T-helper 2 cell treated with Interferon-gamma antibody and Interleukin-4, amounts not matched to agents 5 μg/mL and 100 μg/mL, for 36 hours (primary cell): ENCODE results near the gene RIPOR1.
"Not testable (repeated sequence)": the region's sequence is repeated elsewhere in the genome, so short reads cannot be mapped to it uniquely, and the experiment has no call there.

Experiments used
- DNase-seq: peaks from one replicate; pipeline ENCODE4 v3.0.0; 2021; ENCODE audit warnings: low spot score
- H3K27ac Mint-ChIP-seq: one replicate; pipeline ENCODE4 v1.8.0; 2021; ENCODE audit warnings: mild to moderate bottlenecking, mixed read lengths
- H3K27me3 Mint-ChIP-seq: one replicate; pipeline ENCODE4 v1.8.0; 2021; ENCODE audit warnings: low read depth, mixed read lengths
- H3K36me3 Mint-ChIP-seq: one replicate; pipeline ENCODE4 v1.8.0; 2021; ENCODE audit warnings: low read depth, mixed read lengths
- H3K4me1 Mint-ChIP-seq: one replicate; pipeline ENCODE4 v1.8.0; 2021; ENCODE audit warnings: low read depth, mixed read lengths
- H3K4me3 Mint-ChIP-seq: one replicate; pipeline ENCODE4 v1.8.0; 2022; ENCODE audit warnings: mild to moderate bottlenecking, moderate library complexity, mixed read lengths
- H3K9me3 Mint-ChIP-seq: one replicate; pipeline ENCODE4 v1.8.0; 2021; ENCODE audit warnings: mixed read lengths

RIPOR1 gene

DNA sequence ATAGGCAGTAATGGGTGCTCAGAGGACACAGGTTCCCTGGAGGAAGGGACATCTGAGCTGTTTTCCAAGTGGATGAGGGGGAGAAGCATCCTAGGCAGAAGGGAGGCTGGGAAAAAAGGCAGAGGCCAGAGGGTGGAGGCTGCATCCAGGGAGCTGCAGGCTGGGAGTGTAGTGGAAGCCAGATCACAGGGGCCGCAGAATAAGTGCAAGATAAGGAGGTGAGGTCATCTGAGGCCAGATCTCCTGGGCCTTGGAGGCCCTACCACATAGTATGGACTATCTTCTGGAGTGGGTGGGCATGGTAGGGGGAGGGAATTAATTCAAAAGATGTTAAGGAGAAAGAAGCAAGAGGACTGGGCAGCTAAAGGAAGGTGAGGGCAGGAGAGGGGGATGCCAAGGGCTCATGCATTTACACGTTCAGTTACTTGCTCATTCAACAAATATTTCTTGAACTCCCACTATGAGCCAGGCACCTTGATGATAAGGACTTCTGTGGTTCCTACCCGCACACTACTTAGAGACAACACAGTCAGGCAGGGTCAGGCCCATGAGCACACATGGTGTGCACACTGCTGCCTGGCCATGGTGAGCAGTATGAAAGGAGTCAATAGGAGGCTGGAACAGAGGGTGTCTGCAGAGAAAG is 2.4 kb upstream of the RIPOR1 start:
- peaks cover 30% of the 10 kb centered on the region for H3K27me3 Mint-ChIP-seq
- no peak for DNase-seq
- H3K36me3 Mint-ChIP-seq, result no peaks in the 10 kb centered on the region
- H3K27ac Mint-ChIP-seq, result no peak overlapping the region
- H3K9me3 Mint-ChIP-seq, result no peaks in the 10 kb centered on the region
- no peak overlapping the region for H3K4me3 Mint-ChIP-seq
- H3K4me1 Mint-ChIP-seq, result peaks cover 18% of the 10 kb centered on the region

- peak overlapping the region; percentile 81 for H3K4me3 Mint-ChIP-seq
- no peak overlapping the region for H3K27ac Mint-ChIP-seq
- H3K9me3 Mint-ChIP-seq, result no peaks in the 10 kb centered on the region
- peak; percentile 22 for DNase-seq
- no peaks in the 10 kb centered on the region for H3K36me3 Mint-ChIP-seq
- H3K27me3 Mint-ChIP-seq, result peaks cover 45% of the 10 kb centered on the region
- H3K4me1 Mint-ChIP-seq, result peaks cover 17% of the 10 kb centered on the region
These were observed 397 bp downstream of the RIPOR1 start for GRCh38 chr16:67528870-67529581.

- Mint-ChIP-seq H3K4me1 (peaks cover 19% of the 10 kb centered on the region), H3K27ac (no peak overlapping the region), H3K27me3 (peaks cover 45% of the 10 kb centered on the region), H3K9me3 (no peaks in the 10 kb centered on the region), H3K4me3 (peak overlapping the region; percentile 81), H3K36me3 (no peaks in the 10 kb centered on the region)
- no peak for DNase-seq
These were observed 968 bp downstream of the RIPOR1 start for GRCh38 chr16:67529582-67530012.

- Mint-ChIP-seq H3K4me3 (peak overlapping the region; percentile 81), H3K27ac (no peak overlapping the region), H3K4me1 (peaks cover 19% of the 10 kb centered on the region), H3K36me3 (no peaks in the 10 kb centered on the region), H3K9me3 (no peaks in the 10 kb centered on the region), H3K27me3 (peaks cover 48% of the 10 kb centered on the region)
- no peak for DNase-seq
These were observed 1.6 kb downstream of the RIPOR1 start for GRCh38 chr16:67530013-67530939.

DNA sequence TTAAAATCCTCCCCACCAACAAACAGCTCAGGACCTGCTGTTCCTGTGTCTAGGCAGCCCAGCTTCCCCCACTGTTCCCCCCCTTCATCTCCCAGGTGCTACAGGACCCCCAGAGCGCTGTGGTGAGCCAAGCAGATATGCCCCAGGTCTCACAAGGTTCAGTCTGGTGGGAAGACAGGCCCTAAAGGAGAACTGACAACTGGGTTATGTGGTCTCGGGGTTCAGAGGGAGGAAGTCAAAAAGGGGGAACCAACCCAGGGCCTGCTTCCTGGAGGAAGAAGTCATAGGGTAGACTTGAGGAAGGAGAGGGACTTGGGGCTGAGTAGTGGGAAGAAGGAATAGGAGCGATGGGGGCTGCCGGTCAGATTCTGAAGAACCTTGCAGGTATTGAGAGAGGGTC is 2.6 kb downstream of the RIPOR1 start:
- H3K27me3 Mint-ChIP-seq, result peaks cover 55% of the 10 kb centered on the region
- no peaks in the 10 kb centered on the region for H3K36me3 Mint-ChIP-seq
- no peak overlapping the region for H3K4me3 Mint-ChIP-seq
- no peaks in the 10 kb centered on the region for H3K9me3 Mint-ChIP-seq
- H3K27ac Mint-ChIP-seq, result no peak overlapping the region
- DNase-seq, result no peak
- peaks cover 19% of the 10 kb centered on the region for H3K4me1 Mint-ChIP-seq

GRCh38 chr16:67533024-67533560 is 4.5 kb downstream of the RIPOR1 start:
- H3K9me3 Mint-ChIP-seq, result no peaks in the 10 kb centered on the region
- H3K27ac Mint-ChIP-seq, result no peak overlapping the region
- H3K27me3 Mint-ChIP-seq, result peaks cover 55% of the 10 kb centered on the region
- H3K36me3 Mint-ChIP-seq, result no peaks in the 10 kb centered on the region
- DNase-seq, result no peak
- peaks cover 25% of the 10 kb centered on the region for H3K4me1 Mint-ChIP-seq
- no peak overlapping the region for H3K4me3 Mint-ChIP-seq

- H3K4me1 Mint-ChIP-seq, result peaks cover 27% of the 10 kb centered on the region
- H3K4me3 Mint-ChIP-seq, H3K36me3 Mint-ChIP-seq, H3K27ac Mint-ChIP-seq, DNase-seq, H3K9me3 Mint-ChIP-seq: not testable (repeated sequence)
- H3K27me3 Mint-ChIP-seq, result peaks cover 55% of the 10 kb centered on the region
These were observed 5.4 kb downstream of the RIPOR1 start for GRCh38 chr16:67533987-67534386.

DNA sequence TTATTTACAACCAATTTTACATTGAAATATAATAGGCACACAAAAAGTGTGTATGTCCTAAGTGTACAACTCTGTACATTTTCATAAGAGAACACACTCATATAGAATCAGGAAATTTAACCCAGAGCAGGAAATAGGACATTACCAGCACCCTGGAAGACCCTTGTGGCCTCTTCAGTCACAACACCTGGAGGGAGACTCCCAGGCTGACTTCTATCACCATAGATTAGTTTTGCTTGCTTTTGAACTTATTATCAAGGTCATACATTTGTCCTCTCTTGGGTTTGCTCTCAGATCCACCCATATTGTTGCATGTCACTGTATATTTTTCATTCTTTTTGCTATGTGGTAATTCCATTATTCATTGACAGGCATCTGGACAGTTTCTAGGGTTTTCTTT is 5.8 kb downstream of the RIPOR1 start:
- Mint-ChIP-seq H3K9me3 (no peaks in the 10 kb centered on the region), H3K27ac (no peak overlapping the region), H3K4me3 (no peak overlapping the region)

DNA sequence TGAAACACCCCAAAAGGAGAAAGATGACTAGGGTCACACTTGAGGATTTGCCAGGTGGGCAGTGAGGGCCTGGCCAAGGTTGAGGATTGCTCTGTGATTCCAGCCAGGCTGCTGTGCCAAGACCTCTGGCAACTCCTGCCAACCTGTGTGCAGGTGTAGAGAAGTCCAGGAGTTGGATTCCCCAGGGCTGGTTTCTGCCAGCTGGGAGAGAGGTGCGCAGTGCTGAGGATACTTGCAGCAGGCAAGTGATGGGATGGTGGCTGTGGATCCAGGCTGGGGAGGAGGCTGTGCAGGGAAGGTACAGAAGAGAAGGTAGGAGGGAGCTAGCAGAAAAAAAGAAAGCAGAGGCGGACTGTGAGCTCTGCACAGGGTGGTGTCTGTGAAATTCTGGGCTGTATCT is 6.6 kb downstream of the RIPOR1 start:
- Mint-ChIP-seq H3K27ac (no peak overlapping the region), H3K4me3 (no peak overlapping the region), H3K36me3 (peaks cover 1% of the 10 kb centered on the region), H3K9me3 (no peaks in the 10 kb centered on the region), H3K4me1 (peaks cover 27% of the 10 kb centered on the region), H3K27me3 (peaks cover 47% of the 10 kb centered on the region)
- DNase-seq, result no peak

More for the DNA sequence above, 5.8 kb downstream of the RIPOR1 start:
- H3K4me1 Mint-ChIP-seq, result peaks cover 31% of the 10 kb centered on the region
- peaks cover 52% of the 10 kb centered on the region for H3K27me3 Mint-ChIP-seq
- no peak for DNase-seq
- H3K36me3 Mint-ChIP-seq, result no peaks in the 10 kb centered on the region

DNA sequence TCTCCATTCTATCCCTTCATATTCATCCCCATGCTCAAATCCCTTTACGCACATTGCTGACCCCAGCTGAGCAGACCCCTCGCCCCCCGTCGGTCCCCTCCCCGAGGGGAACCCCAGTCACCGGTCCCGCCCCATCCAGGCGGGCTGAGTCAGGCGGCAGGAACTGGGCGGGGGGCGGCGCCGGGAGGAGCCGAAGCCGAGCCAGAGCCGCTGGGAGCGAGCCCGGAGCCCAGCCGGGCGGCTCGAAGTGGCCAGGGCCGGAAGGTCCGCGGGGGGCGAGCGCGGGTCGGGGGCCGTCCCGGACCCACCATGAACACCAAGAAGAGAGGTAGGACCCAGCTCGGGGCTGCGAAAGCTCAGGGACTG is 8.6 kb downstream of the RIPOR1 start:
- DNase-seq, result peak; percentile 46

DNA sequence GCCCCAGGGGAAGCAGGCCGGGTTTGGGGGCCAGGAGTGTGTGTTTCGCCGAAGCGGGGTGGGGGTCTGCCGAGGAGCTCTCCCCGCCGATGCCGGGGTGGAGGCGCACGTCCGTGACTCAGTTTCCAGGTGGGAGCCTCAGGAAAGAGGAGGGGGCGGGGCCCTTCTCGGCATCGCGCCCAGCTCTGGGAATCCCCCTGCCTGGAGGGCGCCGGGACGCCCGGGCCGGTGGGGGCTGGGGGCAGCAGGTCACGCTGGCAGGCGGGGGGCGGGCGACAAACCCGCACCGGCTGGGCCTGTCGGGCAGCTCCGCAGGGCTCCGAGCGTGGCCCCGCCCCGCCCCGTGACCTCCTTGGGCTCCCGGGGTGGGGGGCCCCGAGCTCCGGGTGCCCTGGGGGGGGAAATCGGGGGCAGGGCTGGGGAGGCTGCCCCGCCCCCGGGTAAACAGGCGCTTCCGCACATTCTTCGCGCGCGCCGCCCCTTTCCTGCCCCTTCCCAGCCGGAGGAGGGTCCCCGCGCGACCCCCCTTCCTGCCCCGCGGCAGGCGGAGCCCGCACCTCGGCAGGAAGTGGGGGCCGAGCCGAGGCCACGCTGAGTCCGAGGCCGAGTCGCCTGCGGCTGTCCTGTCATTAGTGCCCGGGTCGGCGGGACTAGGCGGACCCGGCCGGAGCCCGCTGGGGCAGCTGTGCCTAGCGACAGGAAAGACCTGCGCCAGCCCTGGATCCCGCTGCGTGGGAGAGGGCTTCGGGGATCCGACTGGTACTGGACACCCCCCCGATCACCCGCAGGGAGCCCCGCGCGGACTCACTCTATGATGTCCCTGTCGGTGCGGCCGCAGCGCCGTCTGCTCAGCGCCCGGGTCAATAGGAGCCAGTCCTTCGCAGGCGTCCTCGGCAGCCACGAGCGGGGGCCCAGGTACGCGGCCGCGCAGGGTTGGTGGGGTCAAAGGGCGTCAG is 9.3 kb downstream of the RIPOR1 start:
- Mint-ChIP-seq H3K4me3 (peak overlapping the region; percentile 71), H3K27me3 (peaks cover 29% of the 10 kb centered on the region), H3K4me1 (peaks cover 26% of the 10 kb centered on the region), H3K36me3 (peaks cover 10% of the 10 kb centered on the region), H3K27ac (no peak overlapping the region), H3K9me3 (no peaks in the 10 kb centered on the region)
- peak; percentile 45 for DNase-seq

More for the DNA sequence above, 8.6 kb downstream of the RIPOR1 start:
- Mint-ChIP-seq H3K4me3 (peak overlapping the region; percentile 79), H3K4me1 (peaks cover 20% of the 10 kb centered on the region), H3K27me3 (peaks cover 33% of the 10 kb centered on the region), H3K9me3 (no peaks in the 10 kb centered on the region), H3K27ac (no peak overlapping the region), H3K36me3 (peaks cover 7% of the 10 kb centered on the region)

DNA sequence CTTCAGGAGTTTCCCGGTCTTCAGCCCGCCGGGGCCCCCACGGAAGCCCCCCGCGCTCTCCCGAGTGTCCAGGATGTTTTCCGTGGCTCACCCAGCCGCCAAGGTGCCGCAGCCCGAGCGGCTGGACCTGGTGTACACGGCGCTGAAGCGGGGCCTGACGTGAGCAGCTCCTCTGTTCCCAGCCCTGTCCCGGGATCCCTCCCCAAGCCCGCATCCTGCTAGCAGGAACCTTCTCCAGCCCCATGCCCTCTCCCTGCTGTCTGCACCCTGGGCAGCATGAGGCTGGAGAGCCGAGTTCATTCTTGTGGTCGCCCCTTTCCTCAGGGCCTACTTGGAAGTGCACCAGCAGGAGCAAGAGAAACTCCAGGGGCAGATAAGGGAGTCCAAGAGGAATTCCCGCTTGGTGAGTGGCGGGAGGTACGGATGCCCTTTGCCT is 10.1 kb downstream of the RIPOR1 start:
- peak overlapping the region; percentile 50 for H3K4me3 Mint-ChIP-seq
- peaks cover 10% of the 10 kb centered on the region for H3K36me3 Mint-ChIP-seq
- no peak overlapping the region for H3K27ac Mint-ChIP-seq
- no peak for DNase-seq
- H3K9me3 Mint-ChIP-seq, result no peaks in the 10 kb centered on the region
- H3K4me1 Mint-ChIP-seq, result peaks cover 23% of the 10 kb centered on the region
- peaks cover 23% of the 10 kb centered on the region for H3K27me3 Mint-ChIP-seq

DNA sequence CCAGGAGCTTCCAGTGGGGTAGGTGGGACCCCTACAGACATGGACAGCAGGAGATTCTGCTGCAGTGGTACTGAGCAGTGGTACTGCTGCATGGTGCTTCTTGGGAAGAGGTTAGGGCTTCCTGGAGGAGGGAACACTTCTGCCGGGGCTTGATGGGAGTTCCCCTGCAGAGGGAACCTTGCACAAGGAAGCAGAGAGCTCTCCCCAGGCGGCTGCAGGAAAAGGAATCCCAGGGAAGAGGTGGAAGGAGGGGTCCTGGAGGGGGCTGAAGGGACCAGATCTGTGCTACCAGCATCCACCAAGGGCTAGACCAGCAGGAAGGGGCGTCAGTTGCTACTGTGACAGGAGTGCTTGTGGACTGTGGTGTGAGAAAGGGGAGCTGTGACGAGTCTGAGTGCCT is 10.6 kb downstream of the RIPOR1 start:
- no peak for DNase-seq
- H3K4me1 Mint-ChIP-seq, result peaks cover 23% of the 10 kb centered on the region
- H3K27ac Mint-ChIP-seq, result no peak overlapping the region

More for the DNA sequence above, 10.6 kb downstream of the RIPOR1 start:
- H3K27me3 Mint-ChIP-seq, result peaks cover 23% of the 10 kb centered on the region
- H3K36me3 Mint-ChIP-seq, result peaks cover 10% of the 10 kb centered on the region
- peak overlapping the region; percentile 50 for H3K4me3 Mint-ChIP-seq
- no peaks in the 10 kb centered on the region for H3K9me3 Mint-ChIP-seq
